Activated CD4-positive, alpha-beta T cell treated with anti-CD3 and anti-CD28 coated beads, Interleukin-2, amount 50 U/mL, for 4 hours (primary cell): ENCODE data around the gene TM2D1.
"Not testable (repeated sequence)": the region's sequence is repeated elsewhere in the genome, so short reads cannot be mapped to it uniquely, and the experiment has no call there.

Experiments used
- DNase-seq, 2 experiments: peaks; one replicate each; pipeline ENCODE4 v3.0.0-alpha.2; 2020

TM2D1 gene

DNA sequence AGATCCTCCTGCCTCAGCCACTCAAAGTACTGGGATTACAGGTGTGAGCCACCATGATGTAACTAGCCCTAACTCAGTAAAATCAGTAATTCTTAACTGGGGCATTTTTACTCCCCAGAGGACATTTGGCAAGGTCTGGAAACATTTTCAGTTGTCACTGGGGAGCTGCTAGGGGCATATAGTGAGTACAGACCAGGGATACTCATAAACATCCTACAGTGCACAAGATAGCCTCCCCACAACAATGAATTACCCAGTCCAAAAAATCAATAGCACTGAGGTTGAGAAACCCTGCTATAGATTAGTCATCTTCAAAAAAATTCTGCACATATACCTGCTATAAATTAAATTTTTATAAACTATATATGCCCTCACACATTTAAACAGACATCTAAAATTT lies 13.0 kb downstream of the TM2D1 start:
- no peak for DNase-seq

DNA sequence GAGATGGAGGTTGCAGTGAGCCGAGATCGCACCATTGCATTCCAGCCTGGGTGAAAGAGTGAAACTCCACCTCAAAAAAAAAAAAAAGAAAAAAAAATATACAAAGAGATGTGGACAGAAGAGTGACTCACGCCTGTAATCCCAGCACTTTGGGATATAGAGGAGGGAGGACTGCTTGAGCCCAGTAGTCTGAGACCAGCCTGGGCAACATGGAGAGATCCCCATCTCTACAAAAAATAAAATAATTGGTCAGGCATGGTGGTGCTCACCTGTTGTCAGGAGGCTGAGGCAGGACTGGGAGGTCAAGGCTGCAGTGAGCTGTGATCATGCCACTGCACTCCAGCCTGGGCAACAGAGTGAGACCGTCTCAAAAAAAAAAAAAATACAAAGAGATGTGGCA lies 13.7 kb downstream of the TM2D1 start:
- not testable (repeated sequence) for DNase-seq

DNA sequence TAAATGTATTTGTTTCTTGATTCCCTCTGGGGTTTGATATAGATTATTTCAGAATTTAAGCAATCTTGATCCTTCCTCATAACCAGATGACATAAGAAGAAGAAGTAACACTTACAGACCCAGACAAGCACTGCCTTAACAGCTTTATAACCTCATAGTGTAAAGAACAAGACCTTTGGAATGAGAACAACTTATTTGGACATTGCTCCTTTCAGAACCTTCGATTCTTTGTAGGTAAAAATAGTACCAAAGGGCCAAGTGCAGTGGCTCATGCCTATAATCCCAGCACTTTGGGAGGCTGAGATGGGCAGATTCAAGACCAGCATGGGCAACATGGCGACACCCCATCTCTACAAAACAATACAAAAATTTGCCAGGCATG lies 15.0 kb downstream of the TM2D1 start:
- no peak for DNase-seq

DNA sequence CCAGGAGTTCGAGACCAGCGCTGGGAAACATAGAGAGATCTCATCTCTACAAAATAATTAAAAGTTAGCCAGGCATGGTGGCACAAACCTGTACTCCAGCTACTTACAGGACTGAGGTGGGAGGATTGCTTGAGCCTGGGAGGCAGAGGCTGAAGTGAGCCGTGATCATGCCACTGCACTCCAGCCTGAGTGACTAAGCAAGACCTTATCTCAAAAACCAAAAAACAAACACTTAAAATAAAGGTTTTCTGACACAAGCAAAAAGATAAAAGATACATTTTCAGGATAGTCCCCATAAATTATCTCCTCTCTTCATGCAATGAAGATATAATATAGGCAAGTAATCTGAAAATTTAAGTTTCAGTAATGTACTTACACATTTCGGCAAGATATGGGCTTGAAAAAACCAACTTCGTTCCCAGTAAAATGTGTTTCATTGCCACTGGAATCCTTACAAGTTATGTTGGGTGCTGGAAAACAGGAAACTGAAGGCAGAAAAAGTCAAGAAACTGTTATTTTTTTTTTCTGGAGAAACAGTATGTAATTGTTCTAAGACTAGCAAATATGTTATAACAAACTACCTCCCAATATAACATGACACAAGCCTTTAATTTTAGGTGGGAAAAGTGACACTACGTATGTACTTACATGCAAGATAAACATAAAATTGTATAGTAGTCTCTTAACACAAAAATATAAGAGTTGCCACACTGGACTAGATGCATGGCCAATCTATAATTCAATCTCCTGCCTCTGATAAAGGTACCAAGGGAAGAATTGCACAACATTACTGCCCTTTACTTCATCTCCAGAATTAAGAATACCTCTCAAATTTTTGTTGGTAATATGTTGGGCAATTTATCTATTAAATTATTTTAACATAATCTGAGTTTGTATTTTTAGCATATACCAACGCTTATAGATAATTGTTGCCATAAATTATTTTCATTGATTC lies 15.7 kb downstream of the TM2D1 start:
- DNase-seq = no peak

DNA sequence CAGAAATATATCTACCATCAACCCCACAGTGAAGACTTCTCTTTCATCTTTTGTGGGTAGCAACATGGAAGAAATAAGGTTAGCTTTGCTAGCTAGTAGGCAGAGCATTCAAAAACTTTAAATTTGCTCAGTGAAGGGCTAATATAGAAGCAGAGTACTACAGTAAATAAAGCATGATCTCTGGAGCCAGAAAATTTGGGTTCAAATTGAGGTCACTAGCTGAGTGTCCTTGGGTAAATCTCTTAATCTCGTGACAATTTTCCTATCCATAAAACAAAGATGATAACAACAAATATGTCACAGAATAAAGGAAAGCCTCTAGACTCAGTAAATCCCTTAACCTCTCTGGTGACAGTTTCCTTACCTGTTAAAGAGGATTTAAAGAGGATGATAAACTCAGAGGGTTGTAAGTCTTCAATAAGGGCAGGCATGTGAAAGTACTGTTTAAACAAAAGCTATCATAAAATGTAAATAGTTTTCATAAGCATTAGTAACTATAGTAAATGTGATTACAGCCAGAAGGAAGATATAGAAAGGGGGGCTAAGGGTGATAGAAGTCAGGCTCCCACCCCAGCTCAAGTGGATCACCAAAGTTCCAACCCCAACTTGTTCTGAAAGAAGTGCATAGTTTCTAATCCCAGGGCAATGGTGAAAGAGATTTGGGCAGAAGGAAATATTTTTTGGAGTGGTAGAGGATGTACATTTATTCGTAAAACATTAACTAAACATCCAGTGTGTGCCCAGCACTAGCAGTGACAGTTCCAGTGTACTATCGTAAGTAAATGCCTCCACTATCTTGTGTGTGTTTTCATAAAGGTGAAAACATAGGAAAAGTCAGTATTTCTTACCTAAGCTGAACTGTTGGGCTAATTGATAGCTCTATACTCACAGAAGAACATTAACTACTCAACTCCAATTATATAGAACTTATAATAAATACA lies 24.8 kb downstream of the TM2D1 start:
- no peak for DNase-seq

DNA sequence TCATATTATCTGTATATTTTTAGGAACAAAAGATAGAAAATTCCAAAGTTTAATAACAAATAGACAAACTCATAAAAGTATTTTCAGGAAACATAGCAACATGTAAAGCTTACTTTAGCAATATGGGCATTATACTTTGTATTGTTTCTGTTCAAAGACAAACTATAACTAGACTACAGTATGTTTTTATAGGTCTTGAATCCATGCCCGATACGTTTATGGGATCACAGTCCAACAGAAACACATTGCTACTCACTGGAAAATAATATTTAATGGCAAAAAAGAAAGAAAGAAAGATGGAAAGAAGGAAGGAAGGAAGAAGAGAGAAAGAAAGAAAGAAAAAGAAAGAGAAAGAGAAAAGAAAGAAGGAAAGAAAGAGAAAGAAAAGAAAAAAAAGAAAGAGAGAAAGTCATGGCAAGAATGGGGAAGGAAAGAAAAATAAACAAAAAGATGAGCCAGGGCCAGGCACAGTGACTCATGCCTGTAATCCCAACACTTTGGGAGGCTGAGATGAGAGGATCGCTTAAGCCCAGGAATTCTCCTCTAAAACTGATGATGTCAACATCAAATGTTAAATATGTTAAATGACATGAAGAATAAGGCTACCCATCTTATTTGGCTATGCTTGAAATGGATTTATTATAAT lies 32.7 kb downstream of the TM2D1 start:
- no peak for DNase-seq

DNA sequence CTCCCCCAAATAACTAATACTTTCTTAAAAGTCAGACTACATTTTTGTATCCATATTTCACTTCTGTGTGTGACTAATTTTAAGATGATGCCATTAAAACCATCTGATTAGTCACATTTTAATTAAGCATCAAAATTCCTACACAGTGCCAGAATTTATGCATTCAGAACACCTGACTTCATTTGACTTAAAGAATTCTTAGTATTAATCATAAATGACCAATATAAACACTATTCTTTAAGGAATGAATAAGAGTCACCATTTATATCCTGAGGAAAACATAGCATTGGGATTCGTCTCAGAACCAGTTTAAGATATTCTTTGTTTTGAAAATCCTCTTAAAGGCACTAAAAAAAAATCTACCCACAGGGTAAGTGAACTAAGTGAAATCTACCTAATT lies 37.0 kb downstream of the TM2D1 start:
- DNase-seq = no peak

DNA sequence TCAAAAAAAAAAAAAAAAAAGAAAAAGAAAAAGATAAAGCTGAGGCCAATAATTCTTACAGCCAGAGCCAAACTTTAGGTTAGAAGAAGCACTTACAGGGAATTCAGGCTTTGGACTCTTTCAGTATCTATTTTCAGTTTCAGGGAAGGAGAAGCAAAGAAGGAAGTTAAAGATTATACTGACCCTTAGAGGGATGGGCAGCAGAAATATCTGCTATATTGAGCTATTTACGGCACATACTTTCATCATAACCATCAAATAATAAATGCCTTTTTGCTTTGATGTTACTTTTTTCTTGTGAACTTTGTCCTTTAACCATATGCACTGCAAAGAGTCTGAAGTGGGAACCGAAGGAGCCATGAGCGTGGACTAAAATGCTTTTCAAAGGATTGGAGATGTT lies 42.0 kb downstream of the TM2D1 start:
- DNase-seq = no peak

DNA sequence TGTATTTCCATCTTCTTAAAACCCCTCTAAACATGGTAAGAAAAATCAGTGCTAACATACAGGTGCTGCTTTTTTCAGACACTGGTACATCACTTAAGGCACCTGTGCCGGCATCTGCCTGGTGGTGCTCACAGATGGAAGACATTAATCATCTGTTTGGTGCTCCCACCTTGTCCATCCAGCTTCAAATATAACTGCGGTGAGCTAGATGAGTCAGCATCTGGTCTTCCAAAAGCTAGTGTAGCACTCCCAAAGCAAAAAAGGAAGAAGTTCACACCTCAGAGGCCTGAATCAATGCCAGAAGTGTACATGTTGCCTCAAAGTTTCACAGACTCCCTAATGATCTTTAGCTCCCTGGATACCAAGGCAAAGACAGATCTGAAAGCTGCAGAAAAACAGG lies 44.4 kb downstream of the TM2D1 start:
- DNase-seq = no peak

DNA sequence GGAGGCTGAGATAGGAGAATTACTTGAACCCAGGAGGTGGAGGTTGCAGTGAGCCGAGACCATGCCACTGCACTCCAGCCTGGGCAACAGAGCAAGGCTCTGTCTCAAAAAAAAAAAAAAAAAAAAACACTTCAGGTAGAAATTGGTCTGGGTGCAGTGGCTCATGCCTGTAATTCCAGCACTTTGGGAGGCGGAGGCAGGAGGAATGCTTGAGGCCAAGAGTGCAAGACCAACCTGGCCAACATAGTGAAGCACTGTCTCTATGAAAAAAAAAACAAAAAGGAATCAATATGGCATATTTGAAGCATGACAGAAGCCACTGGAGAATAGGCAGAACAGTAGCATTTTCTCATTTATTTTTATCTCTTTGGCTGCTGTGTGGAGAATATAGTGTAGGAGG lies 48.1 kb downstream of the TM2D1 start:
- DNase-seq = not testable (repeated sequence)

DNA sequence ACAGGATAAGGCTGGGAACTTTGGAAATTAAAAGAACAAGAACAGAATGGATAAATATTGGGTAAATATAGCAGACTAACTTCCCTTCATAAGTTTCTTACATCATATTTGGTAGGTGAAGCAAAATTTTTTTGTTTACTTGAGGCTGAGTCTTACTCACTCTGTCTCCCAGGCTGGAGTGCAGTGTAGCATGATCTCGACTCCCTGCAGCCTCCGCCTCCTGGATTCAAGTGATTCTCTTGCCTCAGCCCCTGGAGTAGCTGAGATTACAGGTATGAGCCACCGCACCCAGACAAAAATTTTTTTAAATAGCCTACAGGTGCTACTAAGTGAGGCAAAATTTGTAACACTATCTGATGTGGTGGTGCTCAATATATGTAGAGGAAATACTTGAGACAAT lies 50.7 kb downstream of the TM2D1 start:
- no peak for DNase-seq

DNA sequence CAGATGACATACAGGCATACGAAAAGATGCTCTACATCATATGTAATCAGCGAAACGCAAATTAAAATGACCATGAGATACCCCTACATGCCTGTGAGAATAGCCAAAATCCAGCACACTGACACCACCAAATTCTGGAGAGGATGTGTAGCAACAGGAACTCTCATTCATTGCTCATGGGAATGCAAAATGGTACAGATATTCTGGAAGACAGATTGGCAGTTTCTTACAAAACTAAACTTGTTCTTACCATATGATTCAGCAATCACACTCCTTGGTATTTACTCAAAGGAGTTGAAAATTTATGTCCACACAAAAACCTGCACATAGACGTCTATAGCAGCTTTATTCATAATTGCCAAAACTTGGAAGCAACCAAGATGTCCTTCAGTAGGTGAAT lies 52.6 kb downstream of the TM2D1 start:
- DNase-seq = no peak

DNA sequence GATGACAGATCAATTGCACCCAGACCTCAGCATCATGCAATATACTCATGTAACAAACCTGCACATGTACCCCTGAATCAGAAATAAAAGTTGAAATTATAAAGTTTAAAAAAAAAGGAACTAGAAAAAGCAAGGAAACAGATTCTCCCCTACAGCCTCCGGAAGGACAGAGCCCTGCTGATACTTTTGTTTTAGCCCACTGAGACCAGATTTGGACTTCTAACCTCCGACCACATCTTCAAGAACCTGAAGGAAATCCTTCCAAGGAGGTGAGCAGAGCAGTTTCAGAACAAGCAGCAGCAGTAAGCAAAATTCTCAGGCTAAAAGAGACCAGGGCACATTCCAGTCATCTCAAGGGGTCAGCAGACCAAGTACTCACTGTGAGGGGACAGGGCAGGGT lies 54.5 kb downstream of the TM2D1 start:
- no peak for DNase-seq

DNA sequence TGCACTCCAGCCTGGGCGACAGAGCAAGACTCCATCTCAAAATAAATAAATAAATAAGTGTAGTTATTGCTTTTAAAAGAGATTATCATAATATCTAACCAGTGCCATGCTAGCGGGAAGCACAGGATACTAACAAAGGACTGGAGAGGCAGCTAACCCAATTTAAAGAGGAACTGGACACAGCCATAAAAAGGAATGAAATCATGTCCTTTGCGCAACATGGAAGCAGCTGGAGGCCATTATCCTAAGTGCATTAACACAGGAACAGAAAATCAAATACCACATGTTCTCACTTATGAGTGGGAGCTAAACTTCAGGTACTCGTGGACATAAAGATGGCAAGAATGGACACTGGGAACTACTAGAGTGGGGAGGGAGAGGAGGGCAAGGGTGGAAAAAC lies 54.9 kb downstream of the TM2D1 start:
- no peak for DNase-seq

DNA sequence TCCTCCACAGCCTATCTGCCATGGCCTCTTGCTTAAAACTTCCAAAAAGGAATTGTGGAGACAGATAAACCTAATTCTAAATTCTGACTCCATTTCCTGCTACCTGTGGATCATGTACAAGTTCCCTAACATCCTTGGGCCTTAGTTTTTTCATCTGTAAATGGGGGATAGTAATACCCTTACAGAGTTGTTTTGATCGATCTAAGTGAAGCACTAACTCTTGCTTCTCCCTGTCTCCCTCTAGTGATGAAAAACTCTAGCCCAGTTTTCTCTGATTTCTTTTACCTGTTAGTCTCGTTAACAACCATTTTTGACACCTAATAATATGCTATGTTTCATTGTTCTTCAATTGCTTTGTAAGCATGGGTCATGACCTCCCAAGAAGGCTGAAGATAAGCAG lies 65.9 kb downstream of the TM2D1 start:
- DNase-seq = no peak

DNA sequence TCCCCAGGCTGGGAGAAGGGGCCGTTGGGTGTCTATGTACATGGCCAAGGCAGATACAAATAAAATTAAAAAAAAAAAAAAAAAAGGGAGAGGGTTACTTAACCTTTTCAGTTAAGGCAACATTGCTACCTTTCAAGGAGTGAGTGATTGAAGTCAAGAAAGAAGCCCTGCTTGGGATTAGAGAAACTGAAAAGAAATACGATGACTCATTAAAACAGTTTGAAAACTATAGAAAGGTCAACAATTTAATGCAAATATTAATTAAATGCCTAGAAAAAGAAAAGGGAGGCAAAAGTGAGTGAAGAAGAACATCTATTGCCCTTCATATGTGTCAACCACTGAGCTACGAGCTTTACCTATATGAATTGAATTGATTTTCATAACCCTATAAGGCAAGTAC lies 69.5 kb downstream of the TM2D1 start:
- DNase-seq = no peak

DNA sequence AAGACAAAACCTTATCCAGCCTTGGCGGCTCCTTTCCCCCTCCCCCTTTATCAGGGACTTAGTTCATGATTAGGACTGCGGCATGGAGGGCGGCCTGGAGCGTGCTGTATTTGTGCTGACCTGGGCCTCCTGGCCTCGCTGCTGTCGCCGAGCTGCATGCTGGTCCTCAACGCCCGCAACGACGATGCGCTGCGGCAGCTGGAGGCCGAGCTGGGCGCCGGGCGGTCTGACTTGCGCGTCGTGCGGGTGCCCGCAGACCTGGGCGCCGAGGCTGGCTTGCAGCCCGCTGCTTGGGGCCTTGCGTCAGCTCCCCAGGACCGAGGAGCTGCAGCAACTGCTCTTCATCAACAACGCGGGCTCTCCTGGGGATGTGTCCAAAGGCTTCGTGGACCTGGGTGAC lies 70.9 kb downstream of the TM2D1 start:
- no peak for DNase-seq

DNA sequence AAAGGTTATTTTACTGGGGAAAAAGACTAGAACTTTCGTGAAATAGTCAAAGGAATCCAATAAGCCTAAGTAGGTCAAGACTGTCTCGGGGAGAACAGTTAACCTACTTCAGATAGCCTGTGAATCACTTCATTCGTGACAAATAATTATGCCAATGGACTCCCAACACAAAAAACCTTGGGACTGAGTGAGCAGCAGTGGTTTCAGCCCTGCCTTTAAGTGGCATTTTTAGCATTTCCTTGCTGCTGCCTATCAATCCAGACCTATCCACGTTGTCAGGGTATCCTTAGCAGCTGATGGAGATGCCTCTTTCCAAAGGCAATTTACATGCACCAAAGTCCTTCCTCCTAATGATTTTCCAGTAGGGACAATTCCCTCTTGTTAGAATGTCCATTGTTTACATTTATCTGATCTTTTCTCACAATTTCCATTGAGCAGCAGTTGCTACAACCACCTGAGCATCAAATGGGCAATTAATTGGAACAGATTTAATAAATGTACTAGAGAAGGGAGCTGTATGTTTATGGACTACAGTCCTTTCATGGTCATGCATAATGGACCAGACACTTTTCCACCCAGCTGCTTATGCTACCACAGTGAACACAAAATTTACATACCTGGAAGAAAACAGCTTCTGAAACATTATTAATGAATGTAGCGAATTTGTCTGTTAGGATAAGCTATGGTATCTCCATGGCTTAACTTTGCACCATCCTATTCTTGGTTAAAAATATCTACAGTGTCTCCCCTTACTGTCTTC lies 75.8 kb downstream of the TM2D1 start:
- no peak for DNase-seq

DNA sequence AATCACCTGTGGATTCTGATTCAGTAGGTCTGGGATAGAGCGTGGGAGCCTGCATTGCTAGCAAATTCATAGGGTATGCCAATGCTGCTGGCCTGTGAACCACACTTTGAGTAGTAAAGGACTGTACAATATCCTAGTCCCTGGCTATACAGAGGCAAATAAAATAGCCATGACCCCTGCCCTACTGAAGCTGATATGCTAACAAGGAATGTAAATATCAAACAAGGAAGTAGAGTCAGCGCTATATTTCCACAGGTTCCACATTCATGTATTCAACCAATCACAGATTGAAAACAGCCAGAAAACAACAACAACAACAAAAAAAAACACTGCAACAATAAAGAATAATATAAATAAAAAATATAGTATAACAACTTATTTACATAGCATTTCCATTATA lies 77.8 kb downstream of the TM2D1 start:
- DNase-seq = no peak

DNA sequence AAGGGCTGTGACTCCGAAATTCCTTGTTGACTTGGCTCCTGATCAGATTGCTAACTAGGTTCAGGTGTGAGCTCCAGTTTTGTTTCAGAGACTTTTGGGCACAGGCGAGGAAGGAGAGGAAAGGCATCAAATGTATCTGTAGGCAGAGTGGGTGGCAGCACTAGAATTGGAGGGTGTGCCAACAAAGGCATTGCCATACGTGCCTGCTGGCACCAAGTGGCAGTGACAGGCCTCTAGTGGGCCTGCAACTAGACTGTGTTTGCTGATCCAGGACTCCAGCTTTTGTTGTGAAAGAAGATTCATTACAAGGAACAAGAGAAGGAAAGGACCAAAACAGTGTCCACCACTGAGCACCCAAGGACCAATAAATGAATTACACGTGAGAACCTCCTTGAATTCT lies 79.5 kb downstream of the TM2D1 start:
- DNase-seq = no peak

DNA sequence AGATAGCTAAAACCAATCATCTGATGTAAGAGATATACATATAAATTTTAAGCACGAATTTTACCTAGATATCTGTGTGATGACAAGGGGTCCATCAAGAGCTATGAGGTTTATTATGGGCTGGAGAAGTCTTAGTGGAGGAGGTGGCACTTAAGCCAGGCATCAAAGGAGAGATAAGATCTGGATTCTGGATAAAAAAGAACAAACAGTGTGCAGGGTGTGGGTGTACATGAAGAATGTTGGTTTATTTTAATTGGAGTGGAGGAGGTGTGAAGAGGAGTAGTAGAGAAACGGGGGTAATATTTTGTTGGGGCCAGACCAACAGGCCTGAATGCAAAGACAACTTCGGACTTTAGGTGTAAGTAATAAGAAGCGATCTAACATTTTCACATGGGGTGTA lies 80.6 kb downstream of the TM2D1 start:
- no peak for DNase-seq

DNA sequence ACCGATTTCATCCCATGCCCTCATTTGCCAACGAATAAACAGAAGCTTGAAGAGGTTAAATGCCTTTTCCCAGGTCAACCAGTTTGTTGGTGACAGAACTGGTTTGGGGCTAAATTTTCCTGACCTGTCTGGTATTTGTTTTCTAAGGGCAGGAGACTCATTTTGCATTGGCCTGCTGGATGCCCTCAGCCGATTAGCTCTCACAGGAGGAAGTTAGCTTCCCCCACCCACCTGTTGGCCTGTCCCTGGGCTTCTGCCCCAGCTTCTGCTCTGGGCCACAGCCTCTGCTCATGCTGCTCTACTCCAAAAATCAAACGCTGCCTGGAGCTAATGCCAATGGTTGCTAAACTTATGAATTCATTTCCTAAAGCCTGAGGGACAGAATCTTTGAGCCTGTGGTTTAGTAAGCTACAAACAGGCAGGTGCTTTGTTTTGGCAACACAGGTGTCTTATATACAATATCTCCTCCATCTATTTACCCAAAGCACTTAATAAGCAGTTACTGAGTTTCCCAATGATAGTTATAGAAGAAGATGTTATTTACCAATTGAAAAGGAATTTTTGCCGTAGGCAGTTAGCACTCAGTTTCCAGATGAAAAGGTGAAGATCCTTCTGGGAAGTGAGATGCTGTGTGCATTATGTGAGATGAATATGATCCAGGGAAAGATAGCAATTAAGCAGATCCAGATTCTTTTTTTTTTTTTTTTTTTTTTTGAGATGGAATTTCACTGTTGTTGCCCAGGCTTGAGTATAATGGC lies 82.3 kb downstream of the TM2D1 start:
- no peak for DNase-seq
